Colon (tissue), 2 donors: ENCODE measurements around the gene TSPAN3.

Experiments
- FAIRE-seq: peaks from 2 replicates; lab custom pipeline; 2012; peaks lifted over from hg19 to GRCh38; lab: Jason Lieb, UNC
- donor health status: control.
- donor health status: control.

The TSPAN3 gene

DNA sequence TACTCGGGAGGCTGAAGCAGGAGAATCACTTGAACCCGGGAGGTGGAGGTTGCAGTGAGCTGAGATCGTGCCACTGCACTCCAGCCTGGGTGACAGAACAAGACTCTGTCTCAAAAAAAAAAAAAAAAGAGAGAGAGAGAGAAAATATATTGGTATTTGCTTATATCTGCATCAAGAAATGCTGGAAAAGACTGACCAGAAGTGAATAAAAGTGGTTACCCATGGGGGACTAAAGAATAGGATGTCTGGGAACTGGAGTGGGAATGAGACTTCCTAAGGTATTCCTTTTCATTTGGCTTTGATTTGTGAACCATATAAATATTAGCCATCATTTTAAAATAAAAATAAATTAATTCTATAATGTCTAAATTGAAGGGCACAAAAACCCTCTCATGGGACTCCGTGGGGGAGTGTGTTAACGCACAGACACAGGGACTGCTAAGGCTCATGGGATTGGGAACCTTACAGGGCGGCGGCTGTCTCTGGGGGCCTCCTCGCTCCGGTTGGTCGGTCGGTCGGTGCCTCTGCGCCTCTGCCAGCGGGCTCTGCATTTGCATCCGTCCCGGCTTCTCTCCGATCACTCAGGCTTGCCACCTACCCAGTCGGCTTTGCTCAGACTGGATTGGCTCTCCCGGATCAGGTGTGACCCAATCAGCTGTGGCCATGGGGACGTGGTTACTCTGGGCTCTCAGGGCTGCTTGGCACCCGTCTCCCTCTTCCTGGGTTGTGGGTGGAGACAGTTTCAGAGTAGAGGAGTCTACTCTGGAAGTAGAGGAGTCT is 12.7 kb upstream of the TSPAN3 start:
- no peak for FAIRE-seq

- no peak for FAIRE-seq
These were observed 11.1 kb upstream of the TSPAN3 start for GRCh38 chr15:77081971-77082370.

- no peak for FAIRE-seq
These were observed 5.5 kb upstream of the TSPAN3 start for GRCh38 chr15:77076323-77076915.

DNA sequence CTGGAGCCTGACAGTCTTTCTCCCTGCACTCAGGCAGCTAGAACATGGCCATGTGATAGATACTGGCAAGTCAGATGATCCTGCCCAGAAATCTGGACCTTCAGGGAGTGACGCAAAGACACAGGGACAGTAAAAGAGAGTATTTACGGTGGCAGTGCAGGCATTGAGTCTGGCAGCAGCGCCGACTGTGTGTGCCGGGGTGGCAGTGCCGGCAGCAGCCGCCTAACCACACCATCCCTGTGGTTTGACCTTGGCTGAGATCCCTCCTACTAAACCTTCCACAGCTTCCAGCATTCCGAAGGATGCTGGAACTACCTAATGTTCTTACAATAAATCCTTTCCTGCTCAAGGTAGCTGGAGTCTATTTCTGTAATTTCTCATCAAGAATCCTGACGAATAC is 4.6 kb upstream of the TSPAN3 start:
- no peak for FAIRE-seq

DNA sequence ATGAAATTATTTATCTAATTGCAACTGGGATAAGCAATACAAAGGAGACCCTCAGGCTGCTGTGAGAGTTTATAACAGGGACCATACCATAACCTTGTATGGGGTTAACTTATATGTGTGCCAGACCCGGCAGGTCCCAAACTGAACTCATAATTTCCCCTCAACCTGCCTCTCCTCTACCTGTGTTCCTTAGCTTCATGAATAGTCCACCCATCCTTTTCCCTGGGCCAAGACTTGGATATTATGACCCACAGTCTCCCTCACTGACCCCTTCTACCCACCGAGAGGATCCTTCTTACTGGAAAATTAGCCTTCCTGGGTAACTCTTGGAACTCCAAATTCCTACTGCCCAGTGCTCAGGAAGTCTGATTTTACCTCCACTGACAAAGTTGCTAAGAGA is 3.4 kb upstream of the TSPAN3 start:
- no peak for FAIRE-seq

DNA sequence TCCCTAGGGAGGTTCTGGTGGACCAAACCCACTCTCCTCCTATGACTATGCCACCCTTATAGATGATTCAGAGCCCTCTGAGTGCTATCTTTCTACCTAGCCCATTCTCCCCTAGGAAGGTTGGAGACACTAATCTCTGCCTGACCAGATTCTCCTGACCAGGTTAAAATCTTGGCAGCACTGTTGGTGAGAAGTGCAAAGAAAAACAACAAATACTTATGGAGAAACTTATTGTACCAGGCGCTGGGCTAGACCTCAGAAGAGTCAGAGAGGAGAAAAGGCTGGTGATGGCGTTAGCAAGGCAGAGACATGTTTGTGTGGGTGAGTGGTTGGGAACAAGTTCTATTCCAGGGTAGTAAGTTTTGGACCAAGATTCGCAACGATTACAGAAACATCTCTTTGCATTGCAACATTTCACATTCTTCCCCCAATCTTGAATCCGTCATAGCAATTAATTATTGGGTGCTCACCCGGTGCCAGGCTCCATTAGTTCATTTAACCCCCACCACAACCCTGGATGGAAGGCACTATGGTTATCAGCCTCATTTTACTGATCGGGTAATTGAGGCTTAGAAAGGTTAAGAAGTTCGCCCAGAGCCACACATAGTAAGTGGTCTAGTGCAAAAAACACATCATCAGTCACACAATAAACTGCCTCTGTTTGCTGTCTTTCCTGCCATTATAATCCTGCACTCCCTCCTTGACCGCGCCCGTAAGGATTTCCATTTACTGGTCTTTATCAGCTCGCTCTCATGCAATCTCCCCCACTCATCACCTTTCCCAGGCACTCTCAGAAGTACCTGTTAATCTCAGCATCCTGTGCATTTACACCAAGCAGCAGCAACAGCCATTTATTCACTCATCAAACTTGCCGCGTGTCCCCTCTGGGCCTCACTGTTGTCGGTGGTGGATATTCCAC is 655 bp upstream of the TSPAN3 start:
- FAIRE-seq, result no peak

DNA sequence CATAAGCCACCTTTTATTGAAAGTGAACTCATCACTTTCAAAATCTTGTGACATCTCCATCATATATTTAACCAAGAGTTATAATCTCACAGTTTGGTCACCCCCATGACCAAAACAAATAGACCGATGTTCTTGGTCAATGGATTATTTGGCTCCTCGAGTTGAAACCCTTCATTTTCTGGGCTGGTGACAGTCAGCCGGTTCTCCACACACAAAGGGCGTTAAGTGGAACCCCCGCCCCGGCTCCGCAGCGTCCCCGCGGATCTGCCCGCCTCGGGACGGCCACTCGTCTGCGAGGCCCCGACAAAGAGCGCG is 772 bp downstream of the TSPAN3 start:
- no peak for FAIRE-seq

DNA sequence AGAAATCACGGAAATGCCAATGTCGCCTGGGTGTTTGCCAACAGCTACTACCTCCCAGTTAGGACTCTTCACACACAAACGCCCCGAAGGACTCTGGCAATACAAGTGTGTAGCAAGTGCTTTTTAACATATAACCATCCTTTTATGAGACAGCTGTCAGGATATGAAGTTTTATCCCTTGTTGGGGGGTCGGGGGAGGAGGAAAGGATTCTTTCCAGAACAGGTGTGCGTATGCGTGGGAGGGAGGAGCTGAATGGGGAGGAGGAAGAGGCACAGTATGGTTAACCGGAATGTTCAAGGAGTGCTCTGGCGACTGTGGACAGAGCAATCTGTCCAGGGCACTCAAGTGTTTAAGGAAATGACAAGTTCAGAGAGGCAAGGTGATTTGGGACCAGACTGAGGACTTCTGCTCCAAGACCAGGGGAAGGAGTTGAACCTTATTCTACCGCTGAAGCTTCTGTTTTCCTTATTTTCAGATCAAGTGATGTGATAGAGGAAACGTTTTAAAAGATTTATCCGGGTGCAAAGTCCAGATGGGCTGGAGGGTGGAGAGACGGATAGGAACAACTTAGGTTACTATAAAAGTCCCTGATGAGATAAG is 1.3 kb downstream of the TSPAN3 start:
- FAIRE-seq, result no peak

DNA sequence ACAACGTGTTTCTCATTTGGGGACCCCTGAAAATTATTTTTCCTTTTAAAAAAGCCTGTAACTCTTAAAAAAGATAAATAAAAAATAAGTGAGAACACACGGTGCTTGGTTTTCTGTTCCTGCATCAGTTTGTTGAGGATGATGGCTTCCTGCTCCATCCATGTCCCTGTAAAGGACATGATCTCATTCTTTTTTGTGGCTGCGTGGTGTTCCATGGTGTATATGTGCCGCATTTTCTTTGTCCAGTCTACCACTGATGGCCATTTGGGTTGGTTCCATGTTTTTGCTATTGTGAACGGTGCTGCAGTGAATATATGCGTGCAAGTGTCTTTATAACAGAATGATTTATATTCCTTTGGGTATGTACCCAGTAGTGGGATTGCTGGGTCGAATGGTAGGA is 2.3 kb downstream of the TSPAN3 start:
- no peak for FAIRE-seq

GRCh38 chr15:77067691-77068367 is 3.1 kb downstream of the TSPAN3 start:
- no peak for FAIRE-seq

- FAIRE-seq, result peak; percentile 69
These were observed 3.8 kb downstream of the TSPAN3 start for GRCh38 chr15:77066971-77067690.

DNA sequence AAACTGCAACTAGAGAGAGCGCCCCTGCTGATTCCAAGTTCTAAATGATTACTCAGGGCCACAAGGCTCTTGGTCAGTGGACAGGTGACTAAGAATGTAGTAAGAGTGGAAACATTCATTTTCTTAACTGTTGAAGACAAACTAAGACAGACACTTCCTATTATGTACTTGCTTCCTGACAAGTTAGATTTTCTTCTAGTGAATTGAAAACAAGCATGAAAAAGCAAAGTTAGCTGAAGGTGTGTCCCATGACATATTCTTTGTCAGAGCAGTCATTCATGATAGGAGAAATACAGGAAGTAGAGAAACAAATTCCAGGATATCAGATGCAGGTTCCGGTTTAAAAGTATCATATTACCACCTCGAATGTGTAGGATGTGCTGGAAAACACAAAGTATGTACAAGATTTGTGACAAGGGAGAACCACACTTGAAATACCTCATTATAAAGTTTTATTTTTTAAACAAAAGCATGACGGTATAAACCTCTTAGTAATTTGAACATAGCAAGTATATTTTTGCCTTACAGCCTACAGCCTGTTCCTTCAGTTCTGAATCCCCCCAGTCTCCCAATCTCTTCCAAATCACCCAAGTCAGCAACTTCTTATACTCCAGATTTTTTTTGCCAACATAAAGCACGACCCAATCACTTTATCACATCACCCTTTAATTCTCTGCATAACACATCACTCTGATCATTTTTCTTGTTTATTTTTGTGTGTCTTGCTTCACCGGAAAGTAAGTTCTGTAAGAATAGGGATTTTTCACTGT is 6.2 kb downstream of the TSPAN3 start:
- FAIRE-seq, result no peak

- no peak for FAIRE-seq
These were observed 6.8 kb downstream of the TSPAN3 start for GRCh38 chr15:77064063-77064462.

DNA sequence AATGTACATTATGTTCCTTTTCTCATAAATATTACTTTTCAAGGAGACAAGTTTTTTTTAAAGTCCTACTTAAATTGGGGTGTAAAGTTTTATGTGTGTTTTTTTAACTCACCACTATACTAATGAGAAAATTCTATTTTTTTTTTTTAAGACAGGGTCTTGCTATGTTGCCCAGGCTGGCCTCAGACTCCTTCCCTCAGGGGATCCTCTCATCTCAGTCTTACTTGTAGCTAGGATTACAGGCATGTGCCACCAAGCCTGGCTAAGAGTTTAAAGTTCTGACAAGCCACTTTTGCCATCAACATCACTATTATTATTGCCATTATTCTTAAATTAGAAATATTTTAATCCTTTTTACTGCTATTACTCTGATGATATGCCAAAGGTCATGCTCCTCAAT is 7.7 kb downstream of the TSPAN3 start:
- FAIRE-seq, result no peak

DNA sequence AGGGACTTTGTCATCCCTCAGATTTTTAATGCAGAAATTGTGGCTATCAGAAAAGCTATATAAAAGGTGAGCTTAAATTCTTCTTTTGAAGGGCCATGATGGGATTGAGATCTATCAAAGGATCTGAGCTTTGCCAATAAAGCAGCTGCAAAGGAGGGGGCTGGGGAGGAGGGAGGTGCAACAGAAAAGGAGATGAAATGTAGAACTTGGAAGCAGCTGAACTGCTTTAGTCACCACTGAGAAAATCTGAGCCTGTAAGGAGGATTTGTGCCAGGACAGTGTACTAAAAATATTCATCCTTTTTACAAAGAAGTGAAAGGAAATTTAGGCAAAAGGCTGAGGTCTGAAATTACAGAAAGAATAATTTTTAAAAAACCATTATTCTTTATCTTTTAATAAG is 10.4 kb downstream of the TSPAN3 start:
- no peak for FAIRE-seq

DNA sequence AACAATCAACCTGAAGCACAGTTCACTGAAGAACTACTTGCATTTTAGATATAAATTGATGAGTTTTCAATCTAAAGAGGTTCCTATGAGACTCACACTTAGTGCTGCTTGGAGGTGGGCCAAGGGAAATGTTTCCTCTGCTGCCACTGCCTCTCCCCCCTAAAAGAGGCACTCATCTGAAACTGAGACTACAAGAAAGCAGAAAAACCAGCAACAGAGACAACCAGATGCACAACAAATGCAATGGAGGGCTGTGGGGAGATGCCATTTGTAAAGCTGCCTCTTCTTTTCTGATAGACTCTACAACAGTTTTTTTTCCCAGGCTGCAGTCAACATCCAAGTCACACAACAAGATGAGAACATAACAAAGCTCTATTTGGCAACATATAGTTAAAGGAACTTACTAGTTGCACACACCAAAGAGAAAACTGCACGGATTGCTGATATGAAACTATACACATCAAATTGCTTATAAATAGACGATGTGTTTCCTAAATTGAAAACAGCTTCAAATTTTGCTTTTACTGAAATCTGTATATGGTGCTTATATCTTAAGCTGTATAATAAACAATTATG is 11.0 kb downstream of the TSPAN3 start:
- FAIRE-seq, result no peak

DNA sequence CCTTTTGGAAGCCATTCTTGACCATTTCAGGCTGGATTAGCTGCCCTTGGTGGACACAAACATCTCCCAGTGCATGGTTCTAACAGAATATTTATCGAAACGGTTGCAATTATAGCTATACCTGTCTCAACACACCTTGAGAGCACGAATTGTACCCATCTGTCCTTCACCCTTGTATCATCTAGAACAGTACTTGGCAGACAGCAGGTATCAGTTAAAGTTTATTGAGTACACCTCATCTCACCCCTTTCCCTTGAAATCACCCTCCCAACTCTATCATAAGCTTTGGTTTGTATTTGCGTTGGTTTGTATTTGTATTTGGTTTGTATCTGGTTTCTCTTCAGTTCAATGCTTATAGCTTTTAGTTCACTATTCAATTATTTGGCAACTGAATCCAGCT is 12.4 kb downstream of the TSPAN3 start:
- no peak for FAIRE-seq

- FAIRE-seq, result no peak
These were observed 13.2 kb downstream of the TSPAN3 start for GRCh38 chr15:77057685-77058084.

GRCh38 chr15:77057072-77057471 is 13.8 kb downstream of the TSPAN3 start:
- FAIRE-seq, result no peak

GRCh38 chr15:77053709-77054108 is 17.2 kb downstream of the TSPAN3 start:
- no peak for FAIRE-seq
